ENCODE data around the gene ACTL7A. TPM values are rescaled to one million over a fixed set of nuclear protein-coding genes. Genes with fewer than 3 reads are reported as not detected.

ACTL7A gene
- total and polyA plus RNA-seq, 9 of the 15 experiments (the other 6 are each of a cell fraction or from before 2014, with no cell fraction given): not detected

GRCh38 chr9:108876425-108876824 lies 14.4 kb downstream of the ACTL7A start:
- TF ChIP-seq PTRF (tag; IDR thresholded peaks at IDR 0.05) (no peak), CC2D1A (IDR thresholded peaks at IDR 0.05) (no peak), KAT2B (IDR thresholded peaks at IDR 0.05; ENCODE audit: low read depth, low read length) (no peak), ZNF184 (CRISPR knock-in tag; IDR thresholded peaks at IDR 0.05) (no peak), ETV1 (tag; conservative IDR thresholded peaks at IDR 0.05; ENCODE audit: low read depth) (no peak), NRF1 (conservative IDR thresholded peaks at IDR 0.05 in 1 of 2, IDR thresholded peaks at IDR 0.05 in 1 of 2) (no peak), HMGN3 (IDR thresholded peaks at IDR 0.05; ENCODE audit: borderline replicate concordance, extremely low read depth, insufficient read length, low read depth, low read length) (no peak), TSC22D4 (tag; IDR thresholded peaks at IDR 0.05) (no peak), SMAD1 (IDR thresholded peaks at IDR 0.05; ENCODE audit: low read depth, low read length, partially characterized antibody) (no peak), BRCA1 (IDR thresholded peaks at IDR 0.05) (no peak), BRCA1 (CRISPR knock-in tag; IDR thresholded peaks at IDR 0.05) (no peak), SRSF7 (optimal IDR thresholded peaks at IDR 0.05; ENCODE audit: low read depth, low read length) (no peak), TGIF2 (CRISPR knock-in tag; IDR thresholded peaks at IDR 0.05) (no peak), DEAF1 (CRISPR knock-in tag; IDR thresholded peaks at IDR 0.05) (no peak), ATF3 (IDR thresholded peaks at IDR 0.05) (no peak), ATF3 (CRISPR knock-in tag; conservative IDR thresholded peaks at IDR 0.05) (no peak)
- H3K4me3 ChIP-seq: no peak overlapping the region
- no peaks in the 10 kb centered on the region for H3K27me3 ChIP-seq (ENCODE audit: control insufficient read depth in 2 of 2, insufficient read depth in 2 of 2, low read length in 2 of 2)
- peaks cover 85% of the 10 kb centered on the region for H3K36me3 ChIP-seq (ENCODE audit: control insufficient read depth, insufficient read depth, low read length)
- H4K20me1 ChIP-seq (replicated peaks; ENCODE audit: control insufficient read depth, insufficient read depth, low read length): no peaks in the 10 kb centered on the region
- H3K9me1 ChIP-seq (ENCODE audit: control insufficient read depth, insufficient read depth, low read length): no peaks in the 10 kb centered on the region
- in situ Hi-C loops (cut with MboI): loop anchor here (10.0 kb wide), 1 partner anchor 438 kb away; no protein-coding TSS in a partner anchor
- DNase-seq (ENCODE audit: extremely low read depth in 1 of 4, low spot score in 3 of 4): no peak
- H3K9me3 ChIP-seq (replicated peaks; ENCODE audit: control insufficient read depth, insufficient read depth, low read depth, low read length): no peaks in the 10 kb centered on the region
- H3K9ac ChIP-seq (ENCODE audit: insufficient read depth in 1 of 2, low read depth in 2 of 2, low read length in 2 of 2): no peak overlapping the region
- WGBS (ENCODE audit: insufficient coverage, low coverage, missing lambda C conversion rate): 82% methylated on average over 2 of the region's 5 CpGs
- ChIA-PET CTCF (ENCODE audit: low intra/inter-chr PET ratio) (no interaction called here), POLR2A (interaction anchor here (0.5 kb wide), 1 partner anchor 55 kb away, joined by 3 read pairs; no protein-coding TSS in a partner anchor)
- H3K27ac ChIP-seq (ENCODE audit: extremely low read depth, low read depth, low read length): no peak overlapping the region
- no peak for ATAC-seq
- H3K4me2 ChIP-seq (ENCODE audit: insufficient read depth, low read length): no peak overlapping the region
- H3K4me1 ChIP-seq (replicated peaks in 1 of 2; ENCODE audit: control insufficient read depth in 2 of 2, insufficient read depth in 2 of 2, low read length in 2 of 2): no peaks in the 10 kb centered on the region
- BruUV-seq (replicated peaks): no TSS peak
- no peak overlapping the region for H2AFZ ChIP-seq (ENCODE audit: low read depth, low read length)
- no peak for FAIRE-seq
- no peaks in the 10 kb centered on the region for H3K79me2 ChIP-seq (ENCODE audit: control insufficient read depth, insufficient read depth, low read length)
- intact Hi-C loops (cut with micrococcal nuclease): no loop called here

Measured in K562 (cell line).